Rectal smooth muscle tissue (tissue), 1 donor: Measurements from ENCODE around the gene PHKB.
"Not testable (repeated sequence)": the region's sequence is repeated elsewhere in the genome, so short reads cannot be mapped to it uniquely, and the experiment has no call there.

Source experiments
- H3K27ac ChIP-seq: one replicate; pipeline ENCODE4 v1.7.0; 2013; ENCODE audit warnings: low read depth, low read length, inconsistent platforms
- H3K27me3 ChIP-seq: one replicate; pipeline ENCODE4 v1.7.0; 2013; ENCODE audit warnings: low read length; ENCODE audit not compliant: control insufficient read depth, insufficient read depth
- H3K36me3 ChIP-seq: one replicate; pipeline ENCODE4 v1.7.0; 2013; ENCODE audit warnings: low read length; ENCODE audit not compliant: control insufficient read depth, insufficient read depth
- H3K4me1 ChIP-seq: one replicate; pipeline ENCODE4 v1.7.0; 2013; ENCODE audit warnings: low read length; ENCODE audit not compliant: control insufficient read depth, insufficient read depth
- H3K4me3 ChIP-seq: one replicate; pipeline ENCODE4 v1.7.0; 2013; ENCODE audit warnings: low read length
- H3K9ac ChIP-seq: one replicate; pipeline ENCODE4 v1.7.0; 2013; ENCODE audit warnings: low read length

PHKB gene

DNA sequence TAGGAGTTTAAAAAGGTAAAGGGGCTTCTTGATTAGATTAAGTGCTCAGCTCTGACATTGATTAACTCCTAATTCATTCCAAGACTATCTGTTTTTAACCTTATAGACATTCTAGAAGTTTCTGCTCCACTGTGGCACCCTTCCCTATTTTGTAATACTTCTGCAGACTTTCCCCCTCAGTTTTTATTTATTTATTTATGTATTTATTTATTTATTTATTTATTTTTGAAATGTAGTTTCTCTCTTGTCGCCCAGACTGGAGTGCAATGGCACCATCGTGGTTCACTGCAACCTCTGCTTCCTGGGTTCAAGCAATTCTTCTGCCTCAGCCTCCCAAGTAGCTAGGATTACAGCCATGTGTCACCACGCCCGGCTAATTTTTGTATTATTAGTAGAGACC lies 185.8 kb downstream of the PHKB start:
- no peak overlapping the region for H3K27ac ChIP-seq
- no peak overlapping the region for H3K4me3 ChIP-seq
- no peaks in the 10 kb centered on the region for H3K27me3 ChIP-seq
- H3K36me3 ChIP-seq, result peaks cover 10% of the 10 kb centered on the region
- H3K4me1 ChIP-seq, result no peaks in the 10 kb centered on the region
- H3K9ac ChIP-seq, result no peak overlapping the region

GRCh38 chr16:47657032-47657431 lies 195.9 kb downstream of the PHKB start:
- no peak overlapping the region for H3K9ac ChIP-seq
- peaks cover 12% of the 10 kb centered on the region for H3K36me3 ChIP-seq
- H3K4me3 ChIP-seq, result no peak overlapping the region
- no peak overlapping the region for H3K27ac ChIP-seq
- H3K4me1 ChIP-seq, result no peaks in the 10 kb centered on the region
- no peaks in the 10 kb centered on the region for H3K27me3 ChIP-seq

DNA sequence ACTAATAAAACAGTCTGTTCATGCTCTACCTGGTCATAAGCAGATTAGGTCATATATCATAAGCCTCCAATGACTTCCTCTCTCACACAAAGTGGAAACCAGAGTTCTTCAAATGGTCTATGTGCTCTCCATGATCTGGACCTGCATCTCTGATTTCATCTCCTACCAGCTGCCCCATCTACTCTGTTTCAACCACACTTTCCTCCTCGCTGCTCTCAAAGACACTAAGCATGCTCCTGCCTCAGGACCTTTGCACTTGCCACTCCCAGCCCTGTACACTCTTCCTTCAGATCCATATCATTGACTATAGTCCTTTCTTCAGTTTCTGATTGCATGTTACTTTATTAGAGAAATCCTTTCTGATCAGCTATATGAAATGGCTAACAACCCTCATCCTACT lies 196.8 kb downstream of the PHKB start:
- Histone ChIP-seq H3K36me3 (peaks cover 9% of the 10 kb centered on the region), H3K9ac (no peak overlapping the region)

GRCh38 chr16:47660540-47660939 lies 199.4 kb downstream of the PHKB start:
- H3K4me3 ChIP-seq, result no peak overlapping the region
- H3K27ac ChIP-seq, result no peak overlapping the region
- peaks cover 2% of the 10 kb centered on the region for H3K36me3 ChIP-seq
- H3K4me1 ChIP-seq, result no peaks in the 10 kb centered on the region
- H3K27me3 ChIP-seq, result no peaks in the 10 kb centered on the region
- H3K9ac ChIP-seq, result no peak overlapping the region

More for the DNA sequence above, 196.8 kb downstream of the PHKB start:
- H3K4me3 ChIP-seq, result no peak overlapping the region
- H3K27ac ChIP-seq, result no peak overlapping the region
- no peaks in the 10 kb centered on the region for H3K4me1 ChIP-seq
- H3K27me3 ChIP-seq, result no peaks in the 10 kb centered on the region

DNA sequence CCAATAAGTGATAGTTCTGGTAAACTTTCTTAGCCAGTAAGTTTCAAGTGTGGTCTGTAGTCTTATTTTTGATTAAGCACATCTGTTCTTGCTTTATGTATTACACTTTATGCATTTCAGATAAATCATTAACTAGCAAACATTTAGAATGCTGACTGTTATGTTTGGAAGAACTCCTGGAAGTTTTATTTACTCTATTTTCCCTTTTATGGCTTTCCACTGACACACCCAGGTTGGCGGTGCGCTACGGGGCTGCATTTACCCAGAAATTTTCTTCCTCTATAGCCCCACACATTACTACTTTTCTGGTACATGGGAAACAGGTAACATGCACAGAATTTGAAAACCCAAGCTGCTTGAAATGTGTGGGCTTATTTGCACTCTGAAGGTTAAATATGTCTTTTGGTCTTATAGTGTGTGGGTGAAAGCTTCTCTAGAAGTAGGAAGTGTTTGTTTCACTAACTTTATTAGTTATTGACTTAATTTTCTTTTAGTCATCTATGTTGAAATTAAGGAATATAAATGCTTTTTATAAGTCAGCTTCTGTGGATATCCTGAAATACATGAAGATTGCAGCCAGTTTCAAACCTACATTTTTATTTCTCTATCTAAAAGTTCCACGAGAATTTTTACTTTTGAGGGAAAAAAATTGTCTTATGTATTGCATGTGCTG lies 203.7 kb downstream of the PHKB start:
- no peaks in the 10 kb centered on the region for H3K4me1 ChIP-seq
- H3K27ac ChIP-seq, result no peak overlapping the region
- H3K27me3 ChIP-seq, result no peaks in the 10 kb centered on the region
- no peaks in the 10 kb centered on the region for H3K36me3 ChIP-seq
- H3K4me3 ChIP-seq, result no peak overlapping the region
- H3K9ac ChIP-seq, result no peak overlapping the region

DNA sequence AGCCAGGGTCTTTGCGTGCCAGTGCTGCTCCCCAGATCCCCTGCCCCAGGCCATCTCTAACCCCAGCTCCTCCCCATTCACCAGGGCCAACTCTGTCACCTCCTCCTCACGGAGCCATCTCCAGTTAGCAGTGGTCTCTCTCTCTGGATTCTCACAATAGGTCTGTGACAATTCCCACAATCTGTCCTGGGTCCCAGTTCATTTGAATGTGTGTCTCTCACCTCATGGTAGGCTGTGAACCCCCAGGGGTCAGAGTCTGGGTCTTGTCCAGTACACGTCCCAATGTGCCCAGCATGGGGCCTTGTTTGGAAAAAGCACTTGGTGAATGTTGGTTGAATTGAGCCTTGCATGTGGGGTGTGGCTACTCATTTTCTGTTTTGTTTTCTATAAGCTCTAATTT lies 205.3 kb downstream of the PHKB start:
- Histone ChIP-seq H3K27me3 (no peaks in the 10 kb centered on the region), H3K9ac (no peak overlapping the region), H3K27ac (no peak overlapping the region), H3K4me1 (no peaks in the 10 kb centered on the region), H3K36me3 (no peaks in the 10 kb centered on the region), H3K4me3 (no peak overlapping the region)

GRCh38 chr16:47667956-47668355 lies 206.8 kb downstream of the PHKB start:
- no peaks in the 10 kb centered on the region for H3K4me1 ChIP-seq
- H3K27ac ChIP-seq, result no peak overlapping the region
- H3K9ac ChIP-seq, result no peak overlapping the region
- no peaks in the 10 kb centered on the region for H3K36me3 ChIP-seq
- no peak overlapping the region for H3K4me3 ChIP-seq
- no peaks in the 10 kb centered on the region for H3K27me3 ChIP-seq

- no peaks in the 10 kb centered on the region for H3K27me3 ChIP-seq
- H3K9ac ChIP-seq, result no peak overlapping the region
- no peak overlapping the region for H3K27ac ChIP-seq
- no peak overlapping the region for H3K4me3 ChIP-seq
- H3K4me1 ChIP-seq, result no peaks in the 10 kb centered on the region
- H3K36me3 ChIP-seq, result peaks cover 14% of the 10 kb centered on the region
Measured at GRCh38 chr16:47672475-47672874, 211.3 kb downstream of the PHKB start.

- no peaks in the 10 kb centered on the region for H3K27me3 ChIP-seq
- no peaks in the 10 kb centered on the region for H3K4me1 ChIP-seq
- no peak overlapping the region for H3K9ac ChIP-seq
- H3K36me3 ChIP-seq, result peaks cover 14% of the 10 kb centered on the region
- no peak overlapping the region for H3K27ac ChIP-seq
- no peak overlapping the region for H3K4me3 ChIP-seq
Measured at GRCh38 chr16:47676635-47677177, 215.6 kb downstream of the PHKB start.

DNA sequence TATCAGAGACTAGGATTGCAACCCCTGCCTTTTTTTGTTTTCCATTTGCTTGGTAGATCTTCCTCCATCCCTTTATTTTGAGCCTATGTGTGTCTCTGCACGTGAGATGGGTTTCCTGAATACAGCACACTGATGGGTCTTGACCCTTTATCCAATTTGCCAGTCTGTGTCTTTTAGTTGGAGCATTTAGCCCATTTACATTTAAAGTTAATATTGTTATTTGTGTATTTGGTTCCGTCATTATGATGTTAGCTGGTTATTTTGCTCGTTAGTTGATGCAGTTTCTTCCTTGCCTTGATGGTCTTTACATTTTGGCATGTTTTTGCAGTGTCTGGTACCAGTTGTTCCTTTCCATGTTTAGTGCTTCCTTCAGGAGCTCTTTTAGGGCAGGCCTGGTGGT lies 220.4 kb downstream of the PHKB start:
- H3K27ac ChIP-seq, H3K9ac ChIP-seq, H3K4me1 ChIP-seq, H3K27me3 ChIP-seq, H3K4me3 ChIP-seq, H3K36me3 ChIP-seq: not testable (repeated sequence)

- Histone ChIP-seq H3K36me3 (peaks cover 6% of the 10 kb centered on the region), H3K4me3 (no peak overlapping the region)
Measured at GRCh38 chr16:47687694-47688093, 226.6 kb downstream of the PHKB start.

GRCh38 chr16:47693226-47693625 lies 232.1 kb downstream of the PHKB start:
- Histone ChIP-seq H3K4me3 (no peak overlapping the region), H3K9ac (no peak overlapping the region), H3K27me3 (no peaks in the 10 kb centered on the region), H3K4me1 (no peaks in the 10 kb centered on the region), H3K36me3 (peaks cover 36% of the 10 kb centered on the region), H3K27ac (no peak overlapping the region)

More at GRCh38 chr16:47687694-47688093, 226.6 kb downstream of the PHKB start:
- H3K4me1 ChIP-seq, result no peaks in the 10 kb centered on the region
- no peak overlapping the region for H3K27ac ChIP-seq
- H3K9ac ChIP-seq, result no peak overlapping the region
- H3K27me3 ChIP-seq, result no peaks in the 10 kb centered on the region

- Histone ChIP-seq H3K9ac (no peak overlapping the region), H3K4me3 (no peak overlapping the region), H3K27ac (no peak overlapping the region), H3K27me3 (no peaks in the 10 kb centered on the region), H3K4me1 (no peaks in the 10 kb centered on the region), H3K36me3 (peaks cover 39% of the 10 kb centered on the region)
Measured at GRCh38 chr16:47694543-47694942, 233.4 kb downstream of the PHKB start.
